ENCODE results near the gene HOXA11. TPM values are rescaled to one million over a fixed set of nuclear protein-coding genes. Genes with fewer than 3 reads are reported as not detected.

HOXA11 gene
- total RNA-seq, 1 donor from 2014 or later = not detected

DNA sequence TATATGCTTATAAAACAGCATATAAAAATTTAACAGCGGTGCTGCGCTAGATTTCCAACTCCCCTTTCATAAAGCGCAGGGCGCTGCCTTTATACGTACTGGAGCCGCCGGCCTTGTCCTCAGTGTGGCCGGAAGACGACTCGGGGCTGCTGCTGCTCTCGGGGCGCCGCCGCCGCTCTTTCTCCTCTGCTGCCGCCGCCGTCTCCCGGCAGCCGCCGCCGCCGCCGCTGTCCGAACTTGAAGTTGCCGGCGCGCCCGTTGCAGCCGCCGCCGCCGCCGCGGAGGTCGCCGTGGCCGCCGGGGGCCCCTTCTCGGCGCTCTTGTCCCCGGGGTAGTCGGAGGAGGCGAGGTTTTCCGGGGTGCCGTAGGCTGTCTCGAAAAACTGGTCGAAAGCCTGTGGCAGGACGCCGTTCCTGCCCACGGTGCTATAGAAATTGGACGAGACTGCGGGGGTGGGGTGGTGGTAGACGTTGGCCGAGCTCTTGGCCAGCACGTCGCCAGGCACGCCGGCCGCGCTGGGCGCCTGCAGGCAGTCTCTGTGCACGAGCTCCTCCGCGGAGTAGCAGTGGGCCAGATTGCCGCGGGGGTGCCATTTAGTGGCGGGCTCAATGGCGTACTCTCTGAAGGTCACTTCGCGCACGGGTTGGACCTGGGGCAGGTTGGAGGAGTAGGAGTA lies 557 bp downstream of the HOXA11 start:
- no peak overlapping the region for H3K27ac Mint-ChIP-seq (ENCODE audit: unreplicated experiment)
- H3K4me1 Mint-ChIP-seq (ENCODE audit: unreplicated experiment) = peaks cover 45% of the 10 kb centered on the region
- H3K27me3 Mint-ChIP-seq (ENCODE audit: unreplicated experiment) = peaks cover 85% of the 10 kb centered on the region

DNA sequence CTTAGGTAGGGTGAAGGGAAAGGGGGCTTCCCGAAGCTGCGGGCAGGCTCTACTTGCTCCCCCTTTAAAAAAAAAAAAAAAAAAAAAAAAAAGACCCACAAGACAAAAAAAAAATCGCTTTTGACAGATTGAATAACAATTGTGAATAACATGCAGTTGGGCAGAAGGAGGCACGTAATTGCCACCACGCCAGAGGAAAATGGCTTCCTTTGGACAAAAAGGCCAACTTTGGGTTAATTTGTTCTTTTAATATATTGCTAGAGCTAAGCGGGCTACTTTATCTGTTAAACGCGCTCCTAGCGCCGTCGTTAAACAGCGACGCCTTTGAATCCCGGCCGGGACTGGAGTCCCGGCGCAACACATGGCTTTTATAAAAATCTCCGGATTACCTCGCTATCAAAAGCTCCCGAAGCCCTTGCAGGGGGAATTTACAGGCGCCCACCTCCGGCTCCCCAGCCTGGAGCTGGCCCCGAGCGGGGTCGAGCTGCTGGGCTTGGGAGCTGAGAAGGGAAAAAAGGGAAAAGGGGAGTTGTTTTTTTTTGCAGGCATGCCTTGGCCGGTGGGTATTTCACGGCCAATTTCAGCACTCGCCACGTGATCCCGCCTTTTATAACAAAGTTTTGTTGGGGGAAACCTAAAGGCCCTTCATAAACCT lies 1.2 kb downstream of the HOXA11 start:
- Mint-ChIP-seq H3K27ac (ENCODE audit: unreplicated experiment) (no peak overlapping the region), H3K4me1 (ENCODE audit: unreplicated experiment) (peaks cover 41% of the 10 kb centered on the region), H3K9me3 (ENCODE audit: unreplicated experiment) (no peaks in the 10 kb centered on the region), H3K36me3 (ENCODE audit: unreplicated experiment) (no peaks in the 10 kb centered on the region), H3K4me3 (ENCODE audit: unreplicated experiment) (peak overlapping the region; percentile 69), H3K27me3 (ENCODE audit: unreplicated experiment) (peaks cover 85% of the 10 kb centered on the region)
- DNase-seq (ENCODE audit: extremely low spot score, unreplicated experiment) = no peak
- TF ChIP-seq, protein P1, sequence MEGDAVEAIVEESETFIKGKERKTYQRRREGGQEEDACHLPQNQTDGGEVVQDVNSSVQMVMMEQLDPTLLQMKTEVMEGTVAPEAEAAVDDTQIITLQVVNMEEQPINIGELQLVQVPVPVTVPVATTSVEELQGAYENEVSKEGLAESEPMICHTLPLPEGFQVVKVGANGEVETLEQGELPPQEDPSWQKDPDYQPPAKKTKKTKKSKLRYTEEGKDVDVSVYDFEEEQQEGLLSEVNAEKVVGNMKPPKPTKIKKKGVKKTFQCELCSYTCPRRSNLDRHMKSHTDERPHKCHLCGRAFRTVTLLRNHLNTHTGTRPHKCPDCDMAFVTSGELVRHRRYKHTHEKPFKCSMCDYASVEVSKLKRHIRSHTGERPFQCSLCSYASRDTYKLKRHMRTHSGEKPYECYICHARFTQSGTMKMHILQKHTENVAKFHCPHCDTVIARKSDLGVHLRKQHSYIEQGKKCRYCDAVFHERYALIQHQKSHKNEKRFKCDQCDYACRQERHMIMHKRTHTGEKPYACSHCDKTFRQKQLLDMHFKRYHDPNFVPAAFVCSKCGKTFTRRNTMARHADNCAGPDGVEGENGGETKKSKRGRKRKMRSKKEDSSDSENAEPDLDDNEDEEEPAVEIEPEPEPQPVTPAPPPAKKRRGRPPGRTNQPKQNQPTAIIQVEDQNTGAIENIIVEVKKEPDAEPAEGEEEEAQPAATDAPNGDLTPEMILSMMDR (IDR thresholded peaks at IDR 0.05) = no peak

More for the DNA sequence above, 557 bp downstream of the HOXA11 start:
- H3K9me3 Mint-ChIP-seq (ENCODE audit: unreplicated experiment) = no peaks in the 10 kb centered on the region
- H3K4me3 Mint-ChIP-seq (ENCODE audit: unreplicated experiment) = peak overlapping the region; percentile 69
- H3K36me3 Mint-ChIP-seq (ENCODE audit: unreplicated experiment) = no peaks in the 10 kb centered on the region
- TF ChIP-seq, protein P1 (IDR thresholded peaks at IDR 0.05) = no peak
- DNase-seq (ENCODE audit: extremely low spot score, unreplicated experiment) = no peak

DNA sequence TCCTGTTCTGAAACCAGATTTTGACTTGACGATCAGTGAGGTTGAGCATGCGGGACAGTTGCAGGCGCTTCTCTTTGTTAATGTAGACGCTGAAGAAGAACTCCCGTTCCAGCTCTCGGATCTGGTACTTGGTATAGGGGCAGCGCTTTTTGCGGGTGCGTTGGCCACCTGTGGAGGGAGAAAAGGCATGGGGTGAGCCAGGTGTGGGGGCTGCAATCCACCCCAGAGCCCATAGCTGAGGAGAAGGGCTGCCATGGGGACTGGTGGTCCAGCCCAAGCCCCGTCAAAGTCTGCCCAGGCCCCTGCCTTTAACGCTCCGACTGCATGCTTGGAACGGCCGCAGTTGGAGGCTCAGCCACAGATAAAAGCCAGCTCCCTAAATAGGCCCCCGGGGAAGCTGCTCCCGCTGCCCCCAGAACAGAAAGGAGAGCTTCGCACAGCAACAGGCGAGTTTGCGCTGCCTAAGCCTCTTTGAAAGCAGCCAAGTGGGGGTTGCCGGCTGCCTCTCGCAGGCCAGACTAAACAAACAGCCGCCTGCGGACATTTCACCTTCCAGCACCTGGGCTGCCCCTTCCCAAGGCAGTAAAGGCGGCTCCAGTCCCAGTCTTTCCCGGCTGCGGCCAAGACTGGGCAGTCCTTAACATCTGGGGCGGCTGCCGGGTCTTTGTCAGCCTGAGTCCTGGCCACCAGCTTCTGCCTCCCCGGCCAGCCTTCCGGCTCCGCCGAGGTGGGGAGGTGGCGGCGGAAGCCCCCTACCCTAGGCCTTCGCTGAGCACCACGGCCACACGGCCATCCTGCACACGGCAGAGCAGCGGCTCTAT lies 2.0 kb downstream of the HOXA11 start:
- TF ChIP-seq, protein P1 (IDR thresholded peaks at IDR 0.05) = no peak
- Mint-ChIP-seq H3K4me1 (ENCODE audit: unreplicated experiment) (peaks cover 33% of the 10 kb centered on the region), H3K27ac (ENCODE audit: unreplicated experiment) (no peak overlapping the region), H3K27me3 (ENCODE audit: unreplicated experiment) (peaks cover 85% of the 10 kb centered on the region), H3K4me3 (ENCODE audit: unreplicated experiment) (no peak overlapping the region), H3K9me3 (ENCODE audit: unreplicated experiment) (no peaks in the 10 kb centered on the region), H3K36me3 (ENCODE audit: unreplicated experiment) (no peaks in the 10 kb centered on the region)
- no peak for DNase-seq (ENCODE audit: extremely low spot score, unreplicated experiment)

DNA sequence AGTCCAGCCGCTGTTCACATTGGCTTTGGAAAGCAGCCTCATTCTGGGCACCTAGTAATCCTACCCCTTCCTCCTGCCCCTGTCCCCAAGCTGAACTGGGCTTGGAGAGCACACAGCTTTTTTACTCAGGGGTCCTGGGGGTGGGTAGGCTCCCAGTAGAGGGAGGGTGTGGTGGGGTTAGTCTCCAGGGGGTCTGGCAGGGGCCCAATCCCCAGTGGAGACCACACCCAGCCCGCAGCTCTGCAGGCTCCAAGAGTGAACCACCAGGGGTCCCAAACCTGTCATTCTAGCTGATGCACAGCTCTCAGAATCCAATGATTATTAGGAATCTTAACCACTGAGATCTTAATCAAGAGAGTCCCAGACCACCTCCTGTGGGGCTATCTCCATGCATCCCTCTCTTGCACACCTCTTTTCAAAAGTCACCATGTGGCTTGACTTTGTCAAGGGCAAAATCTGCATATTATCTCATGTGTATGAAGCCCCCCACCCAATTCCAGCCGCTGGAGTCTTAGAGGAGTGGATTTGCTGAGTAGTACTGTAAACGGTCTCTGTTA lies 2.7 kb downstream of the HOXA11 start:
- Mint-ChIP-seq H3K27ac (ENCODE audit: unreplicated experiment) (no peak overlapping the region), H3K36me3 (ENCODE audit: unreplicated experiment) (no peaks in the 10 kb centered on the region), H3K4me1 (ENCODE audit: unreplicated experiment) (peaks cover 28% of the 10 kb centered on the region), H3K4me3 (ENCODE audit: unreplicated experiment) (no peak overlapping the region), H3K27me3 (ENCODE audit: unreplicated experiment) (peaks cover 85% of the 10 kb centered on the region), H3K9me3 (ENCODE audit: unreplicated experiment) (no peaks in the 10 kb centered on the region)
- TF ChIP-seq, protein P1 (IDR thresholded peaks at IDR 0.05) = no peak
- DNase-seq (ENCODE audit: extremely low spot score, unreplicated experiment) = no peak
